H9 (cell line): Measurements from ENCODE around the gene MGST1. TPM values are rescaled to one million over a fixed set of nuclear protein-coding genes. Genes with fewer than 3 reads are reported as not detected.
A peak's percentile ranks its signal among the peaks of the same experiment; 100 is the strongest.

Experiments
- DNase-seq: peaks from one replicate; pipeline ENCODE4 v3.0.0-alpha.2; 2017
- H2AFZ ChIP-seq: one replicate; pipeline ENCODE4 v1.6.1; 2013; ENCODE audit warnings: mild to moderate bottlenecking, low read length, control low read depth, moderate library complexity
- H2AK5ac ChIP-seq: 2 replicates; pipeline ENCODE4 v1.6.1; 2013; ENCODE audit warnings: low read length, control low read depth, mixed read lengths; ENCODE audit not compliant: insufficient read length
- H2BK120ac ChIP-seq: one replicate; pipeline ENCODE4 v1.6.1; 2013; ENCODE audit warnings: low read depth, mild to moderate bottlenecking, low read length, control low read depth, inconsistent platforms; ENCODE audit not compliant: poor library complexity, severe bottlenecking
- H2BK12ac ChIP-seq: 2 replicates; pipeline ENCODE4 v1.6.1; 2013; ENCODE audit warnings: low read length, control low read depth, mixed read lengths, low read depth; ENCODE audit not compliant: insufficient read length
- H2BK15ac ChIP-seq: 2 replicates; pipeline ENCODE4 v1.6.1; 2013; ENCODE audit warnings: low read depth, low read length, control low read depth
- H2BK20ac ChIP-seq: one replicate; pipeline ENCODE4 v1.6.1; 2013; ENCODE audit warnings: low read depth, mild to moderate bottlenecking, low read length, control low read depth, inconsistent platforms; ENCODE audit not compliant: poor library complexity, severe bottlenecking
- H2BK5ac ChIP-seq: 2 replicates; pipeline ENCODE4 v1.6.1; 2013; ENCODE audit warnings: low read length, control low read depth, mixed read lengths; ENCODE audit not compliant: insufficient read length
- H3K14ac ChIP-seq: 2 replicates; pipeline ENCODE4 v1.6.1; 2013; ENCODE audit warnings: low read length, control low read depth; ENCODE audit not compliant: insufficient read depth
- H3K18ac ChIP-seq: 2 replicates; pipeline ENCODE4 v1.6.1; 2013; ENCODE audit warnings: low read depth, mild to moderate bottlenecking, mixed read lengths, low read length, control low read depth; ENCODE audit not compliant: insufficient read length
- H3K23ac ChIP-seq: 2 replicates; pipeline ENCODE4 v1.6.1; 2013; ENCODE audit warnings: low read length, control low read depth, mixed read lengths, low read depth; ENCODE audit not compliant: insufficient read length
- H3K23me2 ChIP-seq: 2 replicates; pipeline ENCODE4 v1.6.1; 2013; ENCODE audit warnings: low read depth, mild to moderate bottlenecking, mixed read lengths, low read length, control low read depth; ENCODE audit not compliant: insufficient read length, poor library complexity, severe bottlenecking
- H3K27ac ChIP-seq: 2 replicates; pipeline ENCODE4 v1.5.1; 2013; ENCODE audit warnings: low read length, control low read depth, mixed read lengths, low read depth; ENCODE audit not compliant: insufficient read length
- H3K27me3 ChIP-seq: 2 replicates; pipeline ENCODE4 v1.6.1; 2013; ENCODE audit warnings: low read length, control low read depth, inconsistent platforms; ENCODE audit not compliant: insufficient read depth
- H3K4ac ChIP-seq: 2 replicates; pipeline ENCODE4 v1.6.1; 2013; ENCODE audit warnings: low read depth, mild to moderate bottlenecking, control low read depth, inconsistent platforms, low read length, moderate library complexity
- H3K4me1 ChIP-seq: 2 replicates; pipeline ENCODE4 v1.6.1; 2013; ENCODE audit warnings: low read length, control low read depth, inconsistent platforms; ENCODE audit not compliant: insufficient read depth
- H3K4me2 ChIP-seq: 2 replicates; pipeline ENCODE4 v1.6.1; 2013; ENCODE audit warnings: low read length, control low read depth, mixed read lengths; ENCODE audit not compliant: insufficient read length, insufficient read depth
- H3K56ac ChIP-seq: 2 replicates; pipeline ENCODE4 v1.6.1; 2013; ENCODE audit warnings: low read depth, mild to moderate bottlenecking, mixed read lengths, low read length, control low read depth; ENCODE audit not compliant: insufficient read length
- H3K79me1 ChIP-seq: 2 replicates; pipeline ENCODE4 v1.6.1; 2013; ENCODE audit warnings: low read depth, mild to moderate bottlenecking, moderate library complexity, low read length, control low read depth, inconsistent platforms; ENCODE audit not compliant: insufficient read depth, poor library complexity, severe bottlenecking
- H3K79me2 ChIP-seq: 2 replicates; pipeline ENCODE4 v1.6.1; 2013; ENCODE audit warnings: low read length, control low read depth, inconsistent platforms; ENCODE audit not compliant: insufficient read depth
- H3K9ac ChIP-seq: 2 replicates; pipeline ENCODE4 v1.6.1; 2013; ENCODE audit warnings: low read length, control low read depth, mixed read lengths; ENCODE audit not compliant: insufficient read length; ENCODE audit errors: extremely low read depth
- H3K9me3 ChIP-seq: one replicate; pipeline ENCODE4 v1.6.1; 2013; ENCODE audit warnings: low read depth, low read length, inconsistent platforms; ENCODE audit not compliant: control insufficient read depth
- H3T11ph ChIP-seq: one replicate; pipeline ENCODE4 v1.6.1; 2013; ENCODE audit warnings: mild to moderate bottlenecking, low read length, control low read depth, inconsistent platforms
- H4K20me1 ChIP-seq: one replicate; pipeline ENCODE4 v1.6.1; 2013; ENCODE audit not compliant: control insufficient read depth, insufficient read length, insufficient read depth
- H4K5ac ChIP-seq: 2 replicates; pipeline ENCODE4 v1.6.1; 2013; ENCODE audit warnings: low read depth, mild to moderate bottlenecking, mixed read lengths, low read length, control low read depth; ENCODE audit not compliant: insufficient read length
- H4K8ac ChIP-seq: replicated peaks from 2 replicates; pipeline ENCODE4 v1.6.1; 2013; ENCODE audit warnings: low read length, control low read depth, mixed read lengths, low read depth; ENCODE audit not compliant: insufficient read length
- H4K91ac ChIP-seq: 2 replicates; pipeline ENCODE4 v1.6.1; 2013; ENCODE audit warnings: low read depth, mild to moderate bottlenecking, moderate library complexity, mixed read lengths, low read length, control low read depth; ENCODE audit not compliant: insufficient read length
- H3K27ac Mint-ChIP-seq, 3 experiments: 2 replicates in 2 of 3; 3 replicates in 1 of 3; pipeline ENCODE4 v1.8.0; 2020 to 2021; ENCODE audit warnings: mixed read lengths in 3 of 3, mild to moderate bottlenecking in 1 of 3, moderate library complexity in 1 of 3
- H3K27me3 Mint-ChIP-seq: 2 replicates; pipeline ENCODE4 v1.8.0; 2021; ENCODE audit warnings: low read depth, mild to moderate bottlenecking, moderate library complexity, mixed read lengths
- H3K36me3 Mint-ChIP-seq, 3 experiments: 2 replicates in 2 of 3; 3 replicates in 1 of 3; pipeline ENCODE4 v1.8.0; 2020 to 2021; ENCODE audit warnings: low read depth in 3 of 3, mixed read lengths in 3 of 3; ENCODE audit not compliant: insufficient read depth in 1 of 3
- H3K4me1 Mint-ChIP-seq, 2 experiments: 2 replicates each; pipeline ENCODE4 v1.8.0; 2020; ENCODE audit warnings: mixed read lengths in 2 of 2
- H3K4me3 Mint-ChIP-seq, 2 experiments: 2 replicates in 1 of 2; 3 replicates in 1 of 2; pipeline ENCODE4 v1.8.0; 2020 to 2021; ENCODE audit warnings: mild to moderate bottlenecking in 2 of 2, mixed read lengths in 2 of 2, moderate library complexity in 1 of 2
- H3K9me3 Mint-ChIP-seq, 2 experiments: 2 replicates in 1 of 2; 3 replicates in 1 of 2; pipeline ENCODE4 v1.8.0; 2020; ENCODE audit warnings: mild to moderate bottlenecking in 2 of 2, mixed read lengths in 2 of 2, moderate library complexity in 1 of 2
- WGBS: extraction: QIAGEN DNeasy Blood & Tissue Kit; methylation state at CpG from one replicate; pipeline ENCODE4 v1.1.7; 2013; ENCODE audit warnings: missing lambda C conversion rate, low lambda C conversion rate, mixed read lengths; ENCODE audit not compliant: insufficient read length; ENCODE audit errors: extremely low coverage; 5-methylcytosine and 5-hydroxymethylcytosine counted together
- total RNA-seq: library from RNA; stranded (reverse); gene quantifications from 2 replicates; pipeline ENCODE4 v1.2.1, GENCODE V29; 2021
- TF ChIP-seq, protein P1 (sequence below): fragments of 200-600 bp; sonication (generic); conservative IDR thresholded peaks from 3 replicates; pipeline ENCODE4 v1.8.0; 2021; ENCODE audit warnings: antibody characterized with exemption, mild to moderate bottlenecking

The MGST1 gene
- total RNA-seq, 1 experiment from 2014 or later: 235 TPM

DNA sequence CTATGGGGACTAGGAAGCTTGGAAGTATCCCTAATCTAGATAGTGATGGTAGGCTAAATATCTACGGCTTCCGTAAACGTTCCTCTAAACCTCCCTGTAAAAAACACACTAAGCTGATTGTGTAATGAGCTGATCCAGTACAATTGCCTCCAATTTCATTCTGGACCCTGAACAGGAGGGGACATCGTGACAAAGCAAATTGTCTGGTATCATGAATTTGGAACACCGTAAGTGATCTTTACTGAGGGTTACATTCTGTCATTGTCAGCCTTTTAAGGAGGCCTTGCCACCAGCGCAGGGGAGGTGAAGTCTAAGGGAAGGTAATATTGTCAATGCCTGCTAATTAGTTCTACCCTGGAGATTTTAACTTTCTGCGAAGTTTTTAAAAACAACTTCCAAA, 487 bp upstream of the MGST1 start:
- DNase-seq: no peak
- no peaks in the 10 kb centered on the region for H3K79me1 ChIP-seq
- H4K5ac ChIP-seq: peak overlapping the region; percentile 88
- Mint-ChIP-seq H3K4me1 (peaks cover 40 to 49% of the 10 kb centered on the region in 2 experiments), H3K27me3 (no peaks in the 10 kb centered on the region), H3K9me3 (no peaks in the 10 kb centered on the region), H3K27ac (peak overlapping the region; percentile 94 to 98 (median 95)), H3K36me3 (peaks cover 14 to 22% (median 20%) of the 10 kb centered on the region in 3 experiments), H3K4me3 (peak overlapping the region; percentile 89 to 96)
- H3K9me3 ChIP-seq: no peaks in the 10 kb centered on the region
- no peak overlapping the region for H2BK20ac ChIP-seq
- peak overlapping the region; percentile 45 for H3K4me2 ChIP-seq
- WGBS: no CpG with 5 or more reads among the region's 7 CpGs
- no peak overlapping the region for H3K23ac ChIP-seq
- peak overlapping the region; percentile 60 for H3K18ac ChIP-seq
- peaks cover 10% of the 10 kb centered on the region for H3K23me2 ChIP-seq
- H2BK5ac ChIP-seq: no peak overlapping the region
- peak overlapping the region; percentile 71; the same call in 1 of the 2 replicates for H3K14ac ChIP-seq
- H3K4ac ChIP-seq: no peak overlapping the region
- peak overlapping the region; percentile 66 for H2BK12ac ChIP-seq
- H3K27ac ChIP-seq: peak overlapping the region; percentile 26
- no peak overlapping the region for H2BK15ac ChIP-seq
- TF ChIP-seq, protein P1, sequence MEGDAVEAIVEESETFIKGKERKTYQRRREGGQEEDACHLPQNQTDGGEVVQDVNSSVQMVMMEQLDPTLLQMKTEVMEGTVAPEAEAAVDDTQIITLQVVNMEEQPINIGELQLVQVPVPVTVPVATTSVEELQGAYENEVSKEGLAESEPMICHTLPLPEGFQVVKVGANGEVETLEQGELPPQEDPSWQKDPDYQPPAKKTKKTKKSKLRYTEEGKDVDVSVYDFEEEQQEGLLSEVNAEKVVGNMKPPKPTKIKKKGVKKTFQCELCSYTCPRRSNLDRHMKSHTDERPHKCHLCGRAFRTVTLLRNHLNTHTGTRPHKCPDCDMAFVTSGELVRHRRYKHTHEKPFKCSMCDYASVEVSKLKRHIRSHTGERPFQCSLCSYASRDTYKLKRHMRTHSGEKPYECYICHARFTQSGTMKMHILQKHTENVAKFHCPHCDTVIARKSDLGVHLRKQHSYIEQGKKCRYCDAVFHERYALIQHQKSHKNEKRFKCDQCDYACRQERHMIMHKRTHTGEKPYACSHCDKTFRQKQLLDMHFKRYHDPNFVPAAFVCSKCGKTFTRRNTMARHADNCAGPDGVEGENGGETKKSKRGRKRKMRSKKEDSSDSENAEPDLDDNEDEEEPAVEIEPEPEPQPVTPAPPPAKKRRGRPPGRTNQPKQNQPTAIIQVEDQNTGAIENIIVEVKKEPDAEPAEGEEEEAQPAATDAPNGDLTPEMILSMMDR: no peak
- H2AFZ ChIP-seq: peak overlapping the region; percentile 79
- H3K79me2 ChIP-seq: peaks cover 24% of the 10 kb centered on the region
- H3K56ac ChIP-seq: no peak overlapping the region
- H3K4me1 ChIP-seq: peaks cover 2% of the 10 kb centered on the region; the same call in 1 of the 2 replicates
- H4K20me1 ChIP-seq: no peaks in the 10 kb centered on the region
- no peak overlapping the region for H4K91ac ChIP-seq
- H3K27me3 ChIP-seq: no peaks in the 10 kb centered on the region; the same call in 1 of the 2 replicates
- H2AK5ac ChIP-seq: no peak overlapping the region
- peak overlapping the region; percentile 72 for H3K9ac ChIP-seq
- H3T11ph ChIP-seq: peak overlapping the region; percentile 26
- no peak overlapping the region for H2BK120ac ChIP-seq
- H4K8ac ChIP-seq: no peak overlapping the region
